SH-SY5Y (cell line): ENCODE data around the gene SLC25A21.

Experiments used
- GATA2 ChIP-seq: IDR thresholded peaks from 2 replicates; pipeline ENCODE4 v1.6.1; 2011; ENCODE audit warnings: mild to moderate bottlenecking, low read depth, low read length
- GATA3 ChIP-seq: IDR thresholded peaks from 2 replicates; pipeline ENCODE4 v1.6.1; 2011; ENCODE audit warnings: low read depth, mild to moderate bottlenecking, low read length, moderate library complexity

The SLC25A21 gene

GRCh38 chr14:36664322-36665193 lies 507.8 kb downstream of the SLC25A21 start:
- TF ChIP-seq GATA3, result no peak
- no peak for TF ChIP-seq GATA2

- TF ChIP-seq GATA2 (no peak), GATA3 (no peak)
Observed at GRCh38 chr14:36663404-36664321, 508.7 kb downstream of the SLC25A21 start.

DNA sequence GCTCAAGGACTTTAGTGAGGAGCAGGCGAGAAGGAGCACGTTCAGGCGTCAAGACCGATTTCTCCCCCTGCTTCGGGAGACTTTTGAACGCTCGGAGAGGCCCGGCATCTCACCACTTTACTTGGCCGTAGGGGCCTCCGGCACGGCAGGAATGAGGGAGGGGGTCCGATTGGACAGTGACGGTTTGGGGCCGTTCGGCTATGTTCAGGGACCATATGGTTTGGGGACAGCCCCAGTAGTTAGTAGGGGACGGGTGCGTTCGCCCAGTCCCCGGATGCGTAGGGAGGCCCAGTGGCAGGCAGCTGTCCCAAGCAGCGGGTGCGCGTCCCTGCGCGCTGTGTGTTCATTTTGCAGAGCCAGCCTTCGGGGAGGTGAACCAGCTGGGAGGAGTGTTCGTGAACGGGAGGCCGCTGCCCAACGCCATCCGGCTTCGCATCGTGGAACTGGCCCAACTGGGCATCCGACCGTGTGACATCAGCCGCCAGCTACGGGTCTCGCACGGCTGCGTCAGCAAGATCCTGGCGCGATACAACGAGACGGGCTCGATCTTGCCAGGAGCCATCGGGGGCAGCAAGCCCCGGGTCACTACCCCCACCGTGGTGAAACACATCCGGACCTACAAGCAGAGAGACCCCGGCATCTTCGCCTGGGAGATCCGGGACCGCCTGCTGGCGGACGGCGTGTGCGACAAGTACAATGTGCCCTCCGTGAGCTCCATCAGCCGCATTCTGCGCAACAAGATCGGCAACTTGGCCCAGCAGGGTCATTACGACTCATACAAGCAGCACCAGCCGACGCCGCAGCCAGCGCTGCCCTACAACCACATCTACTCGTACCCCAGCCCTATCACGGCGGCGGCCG lies 509.6 kb downstream of the SLC25A21 start:
- TF ChIP-seq GATA3, result no peak
- TF ChIP-seq GATA2, result no peak

GRCh38 chr14:36662258-36662542 lies 510.2 kb downstream of the SLC25A21 start:
- TF ChIP-seq GATA2, result no peak
- no peak for TF ChIP-seq GATA3

DNA sequence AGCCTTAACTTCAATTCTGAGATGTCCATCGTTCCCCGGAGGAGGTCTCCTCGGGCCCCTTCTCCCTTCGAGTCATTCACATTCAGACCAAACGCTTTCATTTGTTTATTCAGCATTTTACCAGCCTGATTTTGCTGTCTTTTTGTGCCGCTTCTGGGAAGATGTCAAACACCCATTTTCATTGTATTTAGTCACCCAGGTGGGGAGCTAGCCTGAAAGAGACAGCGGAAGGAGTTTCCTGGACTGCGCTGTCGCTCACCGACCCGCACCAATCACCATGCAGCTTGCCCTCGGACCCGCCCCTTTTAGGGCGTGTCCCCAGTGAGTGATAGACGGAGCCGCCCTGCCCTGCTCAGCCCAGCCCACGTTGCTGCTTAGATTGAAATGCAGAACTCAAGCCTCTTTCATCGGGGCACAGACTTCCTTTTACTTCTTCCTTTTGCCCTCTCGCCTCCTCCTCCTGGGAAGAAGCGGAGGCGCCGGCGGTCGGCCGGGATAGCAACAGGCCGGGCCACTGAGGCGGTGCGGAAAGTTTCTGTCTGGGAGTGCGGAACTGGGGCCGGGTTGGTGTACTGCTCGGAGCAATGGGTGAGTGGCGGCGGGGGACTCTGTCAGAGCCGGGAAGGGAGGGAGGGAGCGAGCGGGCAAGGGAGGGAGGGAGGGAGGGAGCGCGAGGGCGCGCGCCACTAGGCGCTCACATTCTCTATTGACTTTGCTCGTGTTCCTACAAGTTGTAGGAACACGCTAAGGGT lies 510.7 kb downstream of the SLC25A21 start, which contains the start of gene PAX9:
PAX9 (plus strand) TSS at position 355 of the 752 bp plus-strand sequence; CDS start at position 585, 230 bp downstream.
- TF ChIP-seq GATA2 (no peak), GATA3 (no peak)

DNA sequence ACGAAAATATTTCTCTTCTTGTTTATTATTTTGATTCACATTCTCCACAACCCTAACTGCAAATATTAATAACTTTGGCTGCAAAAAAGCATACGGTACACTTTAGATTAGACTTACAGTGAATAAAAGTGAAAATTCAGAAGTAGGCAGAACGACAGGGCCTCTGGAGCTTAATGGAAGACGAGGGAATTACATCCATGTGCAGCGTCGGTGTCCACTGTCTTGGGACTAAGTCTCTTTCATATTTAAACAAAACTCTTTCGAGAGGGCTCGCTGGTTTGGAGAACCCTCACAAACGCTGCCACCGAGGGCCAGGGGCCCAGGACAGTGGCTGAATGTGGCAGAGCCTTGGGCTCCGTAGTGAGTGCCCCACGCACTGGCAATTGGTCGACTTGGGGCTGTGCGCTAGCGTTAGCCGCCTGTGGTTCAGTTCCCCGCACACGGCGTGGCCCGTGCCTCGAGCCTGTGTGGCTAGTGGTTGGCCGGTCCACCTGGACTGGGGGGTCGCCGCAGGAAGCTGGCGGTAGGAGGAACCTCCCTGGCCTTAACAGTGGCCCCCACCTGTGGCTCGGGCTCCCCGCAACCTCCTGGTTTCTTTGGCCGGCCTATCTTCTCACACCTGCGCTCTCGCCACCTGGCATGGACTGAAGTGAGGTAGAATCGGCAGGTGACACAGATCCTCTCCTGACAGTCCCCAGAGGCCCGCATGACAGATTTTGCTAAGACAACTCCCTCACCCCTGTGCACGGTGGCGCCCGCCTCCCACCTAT lies 511.5 kb downstream of the SLC25A21 start:
- TF ChIP-seq GATA2 (no peak), GATA3 (no peak)

DNA sequence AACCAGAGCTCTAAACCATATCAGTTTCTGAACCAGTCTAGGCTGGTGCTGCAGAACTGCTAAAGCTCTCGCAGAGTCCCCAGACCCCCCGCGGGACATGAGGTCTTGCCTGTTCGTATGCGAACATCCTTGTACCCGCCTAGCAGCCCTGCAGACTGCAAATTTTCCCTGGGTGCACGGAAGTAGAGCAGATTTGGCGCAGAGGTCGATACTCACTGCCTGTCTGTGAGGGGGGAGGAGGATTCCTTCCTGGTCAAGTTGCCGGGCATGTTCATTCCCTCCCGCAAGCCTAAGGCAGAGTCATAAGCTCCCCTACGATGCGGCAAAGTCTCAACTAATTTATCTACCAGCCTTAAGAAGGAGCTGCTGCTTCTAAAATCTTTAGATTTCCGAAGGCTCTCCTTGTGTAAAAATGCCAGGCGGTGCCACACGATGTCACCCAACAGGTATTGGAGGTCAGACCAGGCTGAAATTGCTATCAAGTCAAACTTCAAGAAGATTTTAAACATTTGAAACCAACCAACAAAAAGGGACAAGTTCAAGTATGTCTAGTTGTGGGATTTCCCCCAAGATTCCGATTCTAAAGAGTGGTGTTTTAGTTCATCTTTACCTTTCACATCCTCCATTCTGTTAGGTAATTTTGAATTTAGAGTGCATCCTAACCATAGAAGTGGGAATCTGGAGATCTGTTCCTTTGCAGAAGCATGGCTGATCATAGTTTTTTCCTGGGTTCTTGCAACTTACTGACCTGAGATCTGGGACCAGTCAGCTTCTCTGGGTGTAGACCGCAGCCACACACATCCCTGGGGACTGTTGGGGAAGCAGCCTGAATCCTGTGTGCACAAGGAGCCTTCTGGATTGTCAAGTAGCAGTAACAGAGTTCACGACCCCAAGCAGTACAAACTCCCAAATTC lies 512.3 kb downstream of the SLC25A21 start:
- TF ChIP-seq GATA2 (no peak), GATA3 (no peak)

GRCh38 chr14:36659010-36659821 lies 513.2 kb downstream of the SLC25A21 start:
- no peak for TF ChIP-seq GATA3
- no peak for TF ChIP-seq GATA2

GRCh38 chr14:36658123-36659009 lies 514.0 kb downstream of the SLC25A21 start:
- TF ChIP-seq GATA3, result no peak
